OCI-LY1 (cell line): ENCODE results near the gene RPL9.
"Not testable (repeated sequence)": the region's sequence is repeated elsewhere in the genome, so short reads cannot be mapped to it uniquely, and the experiment has no call there.

Experiments
- EZH2 ChIP-seq: fragments of 200-600 bp; sonication (generic), shearing (Covaris generic); IDR thresholded peaks from 2 replicates; pipeline ENCODE4 v1.8.0; 2017; ENCODE audit warnings: borderline replicate concordance, mixed run types, mild to moderate bottlenecking, antibody characterized with exemption, low read length, moderate library complexity, mixed read lengths
- TF ChIP-seq, protein P1 (sequence below): fragments of 200-600 bp; sonication (generic), shearing (Covaris generic); IDR thresholded peaks from 2 replicates; pipeline ENCODE4 v1.5.1; 2017; ENCODE audit warnings: mild to moderate bottlenecking, antibody characterized with exemption, low read length, moderate library complexity, mixed read lengths

- TF ChIP-seq, protein P1, sequence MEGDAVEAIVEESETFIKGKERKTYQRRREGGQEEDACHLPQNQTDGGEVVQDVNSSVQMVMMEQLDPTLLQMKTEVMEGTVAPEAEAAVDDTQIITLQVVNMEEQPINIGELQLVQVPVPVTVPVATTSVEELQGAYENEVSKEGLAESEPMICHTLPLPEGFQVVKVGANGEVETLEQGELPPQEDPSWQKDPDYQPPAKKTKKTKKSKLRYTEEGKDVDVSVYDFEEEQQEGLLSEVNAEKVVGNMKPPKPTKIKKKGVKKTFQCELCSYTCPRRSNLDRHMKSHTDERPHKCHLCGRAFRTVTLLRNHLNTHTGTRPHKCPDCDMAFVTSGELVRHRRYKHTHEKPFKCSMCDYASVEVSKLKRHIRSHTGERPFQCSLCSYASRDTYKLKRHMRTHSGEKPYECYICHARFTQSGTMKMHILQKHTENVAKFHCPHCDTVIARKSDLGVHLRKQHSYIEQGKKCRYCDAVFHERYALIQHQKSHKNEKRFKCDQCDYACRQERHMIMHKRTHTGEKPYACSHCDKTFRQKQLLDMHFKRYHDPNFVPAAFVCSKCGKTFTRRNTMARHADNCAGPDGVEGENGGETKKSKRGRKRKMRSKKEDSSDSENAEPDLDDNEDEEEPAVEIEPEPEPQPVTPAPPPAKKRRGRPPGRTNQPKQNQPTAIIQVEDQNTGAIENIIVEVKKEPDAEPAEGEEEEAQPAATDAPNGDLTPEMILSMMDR, result not testable (repeated sequence)
- not testable (repeated sequence) for TF ChIP-seq EZH2
Measured at GRCh38 chr4:39458161-39458504, 589 bp downstream of the RPL9 start.
